HG02571 (cell line): ENCODE measurements around the gene ITFG2.

Source experiments
- ATAC-seq: cut with Tn5 transposase; IDR thresholded peaks from one replicate; pipeline ENCODE4 v1.9.1; 2021; ENCODE audit warnings: mild to moderate bottlenecking, moderate library complexity; ENCODE audit not compliant: unreplicated experiment

The ITFG2 gene

GRCh38 chr12:2826721-2827515 is 14.4 kb downstream of the ITFG2 start:
- no peak for ATAC-seq

GRCh38 chr12:2829275-2829674 is 16.8 kb downstream of the ITFG2 start:
- ATAC-seq, result no peak

GRCh38 chr12:2832550-2833127 is 20.2 kb downstream of the ITFG2 start:
- no peak for ATAC-seq

GRCh38 chr12:2833327-2833726 is 20.9 kb downstream of the ITFG2 start:
- ATAC-seq, result no peak

GRCh38 chr12:2833810-2834209 is 21.3 kb downstream of the ITFG2 start:
- ATAC-seq, result no peak

GRCh38 chr12:2834581-2835491 is 22.4 kb downstream of the ITFG2 start, which contains the start of gene NRIP2:
Gene NRIP2 (minus strand): TSS chr12:2835035. CDS start chr12:2834983, 52 bp downstream.
- ATAC-seq, result no peak

GRCh38 chr12:2835691-2836403 is 23.4 kb downstream of the ITFG2 start:
- ATAC-seq, result no peak

GRCh38 chr12:2836574-2836973 is 24.1 kb downstream of the ITFG2 start:
- ATAC-seq, result no peak

GRCh38 chr12:2841056-2841650 is 28.7 kb downstream of the ITFG2 start:
- no peak for ATAC-seq

GRCh38 chr12:2842948-2843347 is 30.5 kb downstream of the ITFG2 start:
- no peak for ATAC-seq

GRCh38 chr12:2844786-2845185 is 32.3 kb downstream of the ITFG2 start:
- no peak for ATAC-seq

GRCh38 chr12:2845280-2845679 is 32.8 kb downstream of the ITFG2 start:
- no peak for ATAC-seq

- ATAC-seq, result no peak
These were observed 39.5 kb downstream of the ITFG2 start for GRCh38 chr12:2851931-2852330.

GRCh38 chr12:2853626-2854025 is 41.2 kb downstream of the ITFG2 start:
- ATAC-seq, result no peak

GRCh38 chr12:2854669-2855453 is 42.4 kb downstream of the ITFG2 start:
- ATAC-seq, result no peak

GRCh38 chr12:2855546-2855945 is 43.1 kb downstream of the ITFG2 start:
- ATAC-seq, result no peak

- no peak for ATAC-seq
These were observed 43.6 kb downstream of the ITFG2 start for GRCh38 chr12:2856051-2856450.

- no peak for ATAC-seq
These were observed 44.6 kb downstream of the ITFG2 start, which contains the start of gene TEX52 for GRCh38 chr12:2857021-2857431. Gene TEX52 (minus strand): TSS chr12:2857039. CDS start chr12:2857026, 13 bp downstream.

- ATAC-seq, result no peak
These were observed 45.1 kb downstream of the ITFG2 start for GRCh38 chr12:2857576-2857975.

- no peak for ATAC-seq
These were observed 45.9 kb downstream of the ITFG2 start for GRCh38 chr12:2858334-2858733.
